Spinal cord (tissue), 10 donors: ENCODE data around the gene RADIL. TPM values are rescaled to one million over a fixed set of nuclear protein-coding genes. Genes with fewer than 3 reads are reported as not detected.
"Not testable (repeated sequence)": the region's sequence is repeated elsewhere in the genome, so short reads cannot be mapped to it uniquely, and the experiment has no call there.

Experiments
- DNase-seq, 6 donors: peaks; one replicate each; pipeline versions ENCODE4 v3.0.0 to v3.0.0-alpha.2; 2013 to 2015; ENCODE audit warnings: low spot score in 6 of 6, low read depth in 4 of 6
- H3K27ac ChIP-seq: one replicate; pipeline ENCODE4 v1.5.1; 2013; ENCODE audit warnings: low read depth, low read length, control low read depth
- H3K27me3 ChIP-seq: one replicate; pipeline ENCODE4 v1.6.1; 2013; ENCODE audit warnings: low read length; ENCODE audit not compliant: control insufficient read depth, insufficient read depth
- H3K36me3 ChIP-seq: one replicate; pipeline ENCODE4 v1.6.1; 2013; ENCODE audit warnings: low read length; ENCODE audit not compliant: control insufficient read depth, insufficient read depth
- H3K4me1 ChIP-seq: one replicate; pipeline ENCODE4 v1.6.1; 2013; ENCODE audit warnings: low read length; ENCODE audit not compliant: control insufficient read depth, insufficient read depth
- H3K4me3 ChIP-seq: one replicate; pipeline ENCODE4 v1.5.1; 2013; ENCODE audit warnings: low read depth, low read length, control low read depth
- H3K9me3 ChIP-seq: one replicate; pipeline ENCODE4 v1.6.1; 2013; ENCODE audit warnings: low read length; ENCODE audit not compliant: control insufficient read depth, insufficient read depth
- WGBS: methylation state at CpG from one replicate; pipeline ENCODE4 v1.1.5; 2013; ENCODE audit warnings: missing lambda C conversion rate; ENCODE audit not compliant: insufficient coverage; 5-methylcytosine and 5-hydroxymethylcytosine counted together
- polyA plus RNA-seq, 2 donors: library from polyadenylated mRNA; unstranded; fragments of 120-200 nt; gene quantifications; one replicate each; pipeline ENCODE4 v1.2.1, GENCODE V29; 2013; ENCODE audit not compliant: insufficient read length in 2 of 2
- total RNA-seq, 2 donors: library from RNA; depleted of rRNA in 1 of 2; stranded (reverse); fragments of 120-200 nt in 1 of 2; fragments of >200 nt in 1 of 2; gene quantifications; one replicate each; pipeline versions ENCODE4 v1.2.3 to v1.2.4, GENCODE V29; 2013 to 2014
- donor health status: healthy.

The RADIL gene
- total and polyA plus RNA-seq, 4 donors = 4.8 to 23.7 (median 13.2) TPM

DNA sequence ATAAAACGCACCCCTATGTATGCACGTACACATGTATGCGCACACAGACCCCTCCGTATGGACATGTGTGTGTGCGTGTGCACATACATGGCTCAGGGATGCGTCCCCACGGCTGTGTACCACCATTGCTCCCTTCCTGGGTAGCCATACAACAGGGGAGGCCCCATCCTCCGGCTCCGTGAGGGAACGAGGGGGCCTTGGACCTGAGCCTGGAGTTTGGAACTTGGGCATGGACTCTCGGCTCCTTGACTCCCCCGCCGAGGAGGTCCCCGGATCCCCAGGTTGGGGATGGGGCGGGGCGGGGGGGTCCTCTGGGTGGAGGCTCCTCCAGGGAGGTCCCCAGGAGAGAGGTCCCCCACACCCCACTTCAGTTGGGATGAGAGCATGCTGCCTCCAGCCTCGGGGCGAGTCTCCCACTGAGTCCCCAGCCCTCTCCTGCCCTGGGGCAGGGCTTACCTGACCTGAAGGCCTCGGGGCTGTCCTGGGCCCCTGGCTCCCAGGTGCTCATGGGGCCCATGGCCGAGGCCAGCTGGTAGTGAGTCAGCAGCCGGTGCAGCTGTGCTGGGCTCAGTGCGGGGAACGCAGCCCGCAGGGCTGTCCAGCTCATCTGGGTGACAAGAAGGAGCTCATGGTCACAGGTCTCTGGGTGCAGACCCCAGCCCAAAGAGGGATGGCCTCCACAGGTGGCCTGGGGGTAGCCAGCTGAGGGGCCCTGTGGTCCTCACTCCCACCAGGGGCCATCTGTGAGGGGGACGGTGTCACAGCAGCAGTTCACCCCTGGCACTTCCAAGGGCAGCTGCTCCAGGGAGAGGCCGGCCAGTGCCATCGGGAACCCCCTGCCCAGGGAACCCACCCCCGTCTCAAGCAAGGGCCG, 78.2 kb downstream of the RADIL start:
- H3K9me3 ChIP-seq = no peaks in the 10 kb centered on the region
- no peaks in the 10 kb centered on the region for H3K27me3 ChIP-seq
- H3K4me1 ChIP-seq = peaks cover 33% of the 10 kb centered on the region
- peaks cover 74% of the 10 kb centered on the region for H3K36me3 ChIP-seq
- no peak for DNase-seq
- no peak overlapping the region for H3K27ac ChIP-seq
- no peak overlapping the region for H3K4me3 ChIP-seq
- WGBS = 89% methylated on average over 23 of the region's 29 CpGs

DNA sequence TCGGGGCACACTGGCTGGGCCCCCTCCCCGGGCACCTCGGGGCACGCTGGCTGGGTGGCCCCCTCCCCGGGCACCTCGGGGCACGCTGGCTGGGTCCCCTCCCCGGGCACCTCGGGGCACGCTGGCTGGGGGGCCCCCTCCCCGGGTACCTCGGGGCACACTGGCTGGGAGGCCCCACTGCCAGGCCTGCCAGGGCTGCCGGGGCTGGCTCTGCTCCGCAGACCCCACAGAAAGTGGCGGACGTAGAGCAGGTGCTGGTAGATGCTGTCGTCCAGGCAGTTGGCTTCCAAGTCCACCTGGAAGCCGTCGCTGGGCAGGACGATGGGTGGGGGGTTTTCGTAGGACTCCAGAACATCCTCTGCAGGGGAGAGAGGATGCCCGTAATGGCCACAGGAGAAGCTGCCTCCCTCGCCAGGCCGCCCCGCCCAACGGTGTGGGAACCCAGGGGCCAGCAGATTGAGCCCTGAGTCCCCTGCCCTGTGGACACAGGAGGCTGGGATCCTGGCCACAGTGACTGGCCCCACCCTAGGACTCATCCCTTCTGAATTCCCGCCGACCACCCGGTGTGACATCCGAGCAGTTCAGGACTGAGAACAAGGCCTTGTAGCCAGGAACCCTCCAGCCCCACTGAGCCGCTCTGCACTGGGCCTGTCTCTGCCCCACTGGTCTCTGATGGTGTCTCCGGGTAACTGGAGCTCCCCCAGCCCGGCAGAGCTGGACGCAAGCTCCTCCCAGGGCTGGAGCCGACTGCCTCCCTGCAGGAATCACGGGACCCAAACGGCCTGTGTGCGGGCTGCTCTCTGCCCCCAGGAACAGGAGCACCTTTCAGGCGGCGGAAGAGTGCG, 79.9 kb downstream of the RADIL start:
- H3K36me3 ChIP-seq = peaks cover 75% of the 10 kb centered on the region
- no peak for DNase-seq
- WGBS = 76% methylated on average over 39 of the region's 41 CpGs
- H3K9me3 ChIP-seq = no peaks in the 10 kb centered on the region
- H3K4me1 ChIP-seq = peaks cover 25% of the 10 kb centered on the region
- H3K27me3 ChIP-seq = no peaks in the 10 kb centered on the region
- no peak overlapping the region for H3K4me3 ChIP-seq
- H3K27ac ChIP-seq = no peak overlapping the region

DNA sequence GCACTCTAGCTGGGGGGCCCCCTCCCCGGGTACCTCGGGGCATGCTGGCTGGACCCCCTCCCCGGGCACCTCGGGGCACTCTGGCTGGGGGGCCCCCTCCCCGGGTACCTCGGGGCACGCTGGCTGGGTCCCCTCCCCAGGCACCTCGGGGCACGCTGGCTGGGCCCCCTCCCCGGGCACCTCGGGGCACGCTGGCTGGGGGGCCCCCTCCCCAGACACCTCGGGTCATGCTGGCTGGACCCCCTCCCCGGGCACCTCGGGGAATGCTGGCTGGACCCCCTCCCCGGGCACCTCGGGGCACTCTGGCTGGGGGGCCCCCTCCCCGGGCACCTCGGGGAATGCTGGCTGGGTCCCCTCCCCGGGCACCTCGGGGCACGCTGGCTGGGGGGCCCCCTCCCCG, 80.9 kb downstream of the RADIL start:
- Histone ChIP-seq H3K36me3 (peaks cover 78% of the 10 kb centered on the region), H3K4me1 (peaks cover 21% of the 10 kb centered on the region)
- not testable (repeated sequence) for DNase-seq, H3K9me3 ChIP-seq, H3K27ac ChIP-seq, H3K4me3 ChIP-seq, H3K27me3 ChIP-seq
- 93% methylated on average over 8 of the region's 23 CpGs for WGBS

DNA sequence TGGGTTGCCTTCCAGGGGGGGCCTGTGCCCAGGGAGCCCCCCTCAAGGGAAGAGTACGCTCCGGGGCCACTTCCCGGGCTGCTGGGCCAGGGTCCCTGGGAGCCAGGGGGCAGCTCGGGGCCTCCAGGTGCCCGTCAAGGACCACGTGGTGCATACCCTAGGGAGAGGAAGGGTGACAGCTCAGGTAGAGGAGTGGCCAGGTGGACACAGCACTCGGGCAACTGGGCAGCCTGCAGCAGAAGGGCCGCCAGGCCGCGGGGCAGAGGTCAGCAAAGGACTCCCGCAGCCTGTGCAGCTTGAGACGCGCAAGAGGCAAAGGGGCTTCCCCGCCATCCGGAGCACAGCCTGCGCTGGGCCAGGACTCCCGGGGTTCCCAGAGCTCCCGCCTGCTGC, 81.7 kb downstream of the RADIL start:
- no peak for DNase-seq
- 90% methylated on average over 18 of the region's 18 CpGs for WGBS
- H3K27me3 ChIP-seq = no peaks in the 10 kb centered on the region
- no peak overlapping the region for H3K27ac ChIP-seq
- peaks cover 14% of the 10 kb centered on the region for H3K4me1 ChIP-seq
- no peaks in the 10 kb centered on the region for H3K9me3 ChIP-seq
- no peak overlapping the region for H3K4me3 ChIP-seq
- H3K36me3 ChIP-seq = peaks cover 80% of the 10 kb centered on the region

DNA sequence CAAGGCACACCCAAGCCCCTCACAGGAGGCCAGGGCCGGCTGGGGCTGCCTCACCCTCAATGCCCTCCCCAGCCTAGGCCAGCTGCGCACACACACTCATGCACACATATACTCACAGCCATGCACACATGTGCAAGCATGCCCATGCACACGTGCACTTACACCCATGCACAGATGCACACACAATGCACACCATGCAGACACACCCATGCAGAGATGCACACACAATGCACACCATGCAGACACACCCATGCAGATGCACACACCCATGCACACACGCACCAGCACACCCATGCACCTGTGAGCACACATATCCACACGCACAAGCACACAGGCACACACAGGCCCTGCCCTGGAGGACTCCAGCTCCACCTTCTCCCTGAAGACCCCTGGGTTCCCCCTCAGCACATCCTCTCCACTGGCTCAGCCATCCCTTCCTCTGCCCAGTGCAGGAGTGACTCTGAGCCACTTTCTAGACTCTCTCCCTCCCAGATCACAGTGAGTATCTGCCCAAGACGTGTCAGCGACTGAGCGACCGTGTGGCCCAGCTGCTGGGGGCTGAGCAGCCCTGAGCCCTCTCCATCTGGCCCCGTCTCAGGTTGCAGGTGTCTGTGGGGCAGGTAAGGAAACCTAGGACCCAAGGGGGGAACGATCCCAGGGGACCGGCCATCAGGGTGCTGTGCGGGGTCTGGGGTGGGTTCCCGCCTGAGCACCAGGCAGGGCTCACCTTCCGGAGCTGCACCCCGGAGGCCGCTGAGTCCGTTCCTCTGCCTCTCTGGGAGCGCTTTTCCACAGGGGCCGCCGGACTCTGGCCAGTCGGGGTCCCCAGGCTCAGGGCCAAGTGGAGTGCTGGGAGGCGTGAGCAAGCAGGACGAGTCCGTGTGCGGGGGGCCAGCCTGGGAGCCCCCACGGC, 82.3 kb downstream of the RADIL start:
- Histone ChIP-seq H3K9me3 (no peaks in the 10 kb centered on the region), H3K4me3 (no peak overlapping the region), H3K27ac (no peak overlapping the region), H3K36me3 (peaks cover 79% of the 10 kb centered on the region), H3K27me3 (no peaks in the 10 kb centered on the region), H3K4me1 (peaks cover 10% of the 10 kb centered on the region)
- WGBS = 86% methylated on average over 26 of the region's 27 CpGs
- no peak for DNase-seq

DNA sequence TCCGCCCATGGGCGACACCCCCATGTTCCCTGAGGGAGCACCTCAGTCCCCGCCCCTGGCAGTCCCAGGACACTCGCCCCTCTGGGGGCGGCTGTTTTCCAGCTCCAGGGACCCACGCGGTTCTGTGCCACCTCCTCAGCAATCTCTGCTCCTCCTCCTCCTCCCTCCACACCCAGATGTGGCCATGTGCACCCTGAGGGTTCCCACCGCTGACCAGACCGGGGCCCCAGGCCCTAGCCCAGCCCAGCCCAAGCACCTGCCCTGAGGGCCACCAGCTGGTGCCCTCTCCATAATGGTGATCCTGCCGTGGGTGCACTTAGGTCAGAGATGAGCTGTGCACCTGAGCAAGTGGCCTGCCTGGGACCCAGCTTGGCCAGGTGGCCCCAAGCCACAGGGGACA, 83.0 kb downstream of the RADIL start:
- no peak overlapping the region for H3K27ac ChIP-seq
- WGBS = 82% methylated on average over 10 of the region's 10 CpGs
- no peak for DNase-seq
- no peaks in the 10 kb centered on the region for H3K27me3 ChIP-seq
- H3K4me1 ChIP-seq = peaks cover 10% of the 10 kb centered on the region
- H3K4me3 ChIP-seq = no peak overlapping the region
- H3K9me3 ChIP-seq = no peaks in the 10 kb centered on the region
- H3K36me3 ChIP-seq = peaks cover 73% of the 10 kb centered on the region

DNA sequence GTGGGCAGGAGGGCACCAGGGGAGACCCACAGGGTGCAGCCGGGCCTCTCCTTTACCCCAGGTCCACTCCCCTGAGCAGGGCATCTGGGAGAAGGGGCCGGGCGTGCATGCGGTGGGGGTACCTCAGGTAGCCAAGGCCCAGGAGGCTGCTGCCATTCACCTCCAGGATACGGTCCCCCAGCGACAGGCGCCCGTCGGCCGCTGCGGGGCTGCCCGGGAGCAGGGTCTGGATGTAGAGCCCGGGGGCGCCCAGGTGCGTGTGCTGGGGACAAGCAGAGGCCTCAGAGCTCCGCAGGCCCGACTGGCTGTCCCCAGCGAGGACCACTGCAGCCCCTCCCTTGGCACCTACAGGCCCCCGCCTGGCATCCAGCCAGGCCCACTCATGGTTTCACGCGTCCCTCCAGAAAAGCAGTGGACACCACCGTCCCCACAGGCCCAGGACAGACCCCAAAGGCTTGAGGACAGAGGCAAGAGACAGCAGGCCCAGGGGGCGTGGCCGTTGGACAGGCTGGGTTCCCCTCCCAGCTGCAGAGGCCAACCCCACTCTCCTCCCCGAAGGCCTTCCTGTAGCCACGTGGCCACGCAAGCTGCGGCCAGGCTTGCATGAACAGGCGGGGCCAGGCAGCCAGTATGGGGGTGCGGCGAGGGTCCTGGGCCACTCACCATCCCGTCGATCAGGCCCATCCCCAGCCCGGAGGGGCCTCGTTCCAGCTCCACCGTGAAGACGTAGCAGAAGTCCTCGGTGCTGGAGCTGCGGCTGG, 83.8 kb downstream of the RADIL start:
- WGBS = 70% methylated on average over 36 of the region's 39 CpGs
- Histone ChIP-seq H3K27me3 (no peaks in the 10 kb centered on the region), H3K4me1 (peaks cover 10% of the 10 kb centered on the region), H3K36me3 (peaks cover 65% of the 10 kb centered on the region), H3K27ac (no peak overlapping the region), H3K9me3 (no peaks in the 10 kb centered on the region), H3K4me3 (no peak overlapping the region)
- no peak for DNase-seq

DNA sequence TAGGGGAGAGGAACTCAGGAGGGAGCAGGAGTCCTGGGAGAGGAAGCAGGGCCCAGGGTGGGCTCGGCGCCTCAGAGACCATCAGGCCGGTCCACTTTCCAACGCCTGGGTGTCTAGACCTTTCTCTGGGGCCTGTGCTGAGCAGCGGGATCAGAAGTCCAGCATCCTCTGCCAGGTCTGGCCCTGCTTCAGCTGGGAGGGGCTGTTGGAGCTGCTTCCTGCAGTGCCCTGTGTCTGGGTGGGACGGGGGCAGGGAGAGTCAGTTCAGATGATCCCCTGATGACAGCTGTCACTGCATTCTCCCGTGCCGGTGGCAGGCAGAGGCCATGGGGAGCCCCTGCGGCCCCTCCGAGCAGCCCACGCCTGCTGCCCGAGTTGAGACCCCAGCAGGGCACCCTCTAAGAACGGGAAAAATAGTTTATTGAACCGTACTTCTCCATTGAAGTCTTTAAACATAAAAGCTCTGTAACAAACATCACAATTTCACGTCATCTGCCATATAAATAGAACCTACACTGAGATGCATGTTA, 84.7 kb downstream of the RADIL start:
- DNase-seq = no peak
- Histone ChIP-seq H3K27ac (no peak overlapping the region), H3K9me3 (no peaks in the 10 kb centered on the region), H3K4me3 (no peak overlapping the region), H3K36me3 (peaks cover 61% of the 10 kb centered on the region), H3K27me3 (no peaks in the 10 kb centered on the region), H3K4me1 (peaks cover 9% of the 10 kb centered on the region)
- WGBS = 72% methylated on average over 15 of the region's 15 CpGs
